OCI-LY3 (cell line): ENCODE data around the gene RXRA.

ENCODE experiments used
- H2AFZ ChIP-seq: fragments of 200-600, 300-600 bp; shearing (Covaris generic); 2 replicates; pipeline ENCODE4 v1.6.0; 2014; ENCODE audit warnings: antibody characterized with exemption, low read depth, low read length
- H3K27ac ChIP-seq: fragments of 200-600, 300-600 bp; sonication (generic); 2 replicates; pipeline ENCODE4 v1.5.1; 2014; ENCODE audit warnings: mild to moderate bottlenecking, low read length, moderate library complexity, mixed read lengths
- H3K27me3 ChIP-seq: fragments of 200-600, 300-600 bp; sonication (generic); 2 replicates; pipeline ENCODE4 v1.6.1; 2014; ENCODE audit warnings: low read depth, low read length, mixed read lengths
- H3K36me3 ChIP-seq: fragments of 200-600, 300-600 bp; sonication (generic); replicated peaks from 2 replicates; pipeline ENCODE3; 2014; ENCODE audit warnings: low read depth, low read length, mixed read lengths
- H3K4me1 ChIP-seq: fragments of 300-600, 200-600 bp; sonication (generic); 2 replicates; pipeline ENCODE4 v1.6.1; 2014; ENCODE audit warnings: low read length, mixed read lengths
- H3K4me2 ChIP-seq: fragments of 200-600, 300-600 bp; sonication (generic); 2 replicates; pipeline ENCODE4 v1.6.1; 2014; ENCODE audit warnings: low read length, mixed read lengths
- H3K4me3 ChIP-seq: fragments of 300-600, 200-600 bp; sonication (generic); 2 replicates; pipeline ENCODE4 v1.5.1; 2014; ENCODE audit warnings: antibody characterized with exemption, mild to moderate bottlenecking, low read length, moderate library complexity
- H3K79me2 ChIP-seq: fragments of 300-600, 200-600 bp; shearing (Covaris generic); 2 replicates; pipeline ENCODE4 v1.6.1; 2014; ENCODE audit warnings: mild to moderate bottlenecking, low read length, mixed read lengths
- H3K9ac ChIP-seq: fragments of 300-600, 200-600 bp; shearing (Covaris generic); 2 replicates; pipeline ENCODE4 v1.6.0; 2014; ENCODE audit warnings: mild to moderate bottlenecking, low read length, moderate library complexity
- H3K9me3 ChIP-seq: fragments of 200-600, 300-600 bp; shearing (Covaris generic); 2 replicates; pipeline ENCODE4 v1.6.1; 2014; ENCODE audit warnings: low read length, mixed read lengths; ENCODE audit not compliant: insufficient read depth
- H4K20me1 ChIP-seq: fragments of 200-600, 300-600 bp; sonication (generic); 2 replicates; pipeline ENCODE4 v1.6.1; 2016; ENCODE audit warnings: low read length, mixed read lengths; ENCODE audit not compliant: insufficient read depth
- EZH2phosphoT487 ChIP-seq: fragments of 200-600 bp; shearing (Covaris generic); IDR thresholded peaks from 2 replicates; pipeline ENCODE4 v1.6.1; 2018; ENCODE audit warnings: antibody characterized with exemption, mixed run types, low read depth
- TF ChIP-seq, protein P1 (sequence below): fragments of 200-600, 300-600 bp; sonication (generic); IDR thresholded peaks from 2 replicates; pipeline ENCODE4 v1.5.1; 2014; ENCODE audit warnings: antibody characterized with exemption, low read length, low read depth

Gene RXRA

DNA sequence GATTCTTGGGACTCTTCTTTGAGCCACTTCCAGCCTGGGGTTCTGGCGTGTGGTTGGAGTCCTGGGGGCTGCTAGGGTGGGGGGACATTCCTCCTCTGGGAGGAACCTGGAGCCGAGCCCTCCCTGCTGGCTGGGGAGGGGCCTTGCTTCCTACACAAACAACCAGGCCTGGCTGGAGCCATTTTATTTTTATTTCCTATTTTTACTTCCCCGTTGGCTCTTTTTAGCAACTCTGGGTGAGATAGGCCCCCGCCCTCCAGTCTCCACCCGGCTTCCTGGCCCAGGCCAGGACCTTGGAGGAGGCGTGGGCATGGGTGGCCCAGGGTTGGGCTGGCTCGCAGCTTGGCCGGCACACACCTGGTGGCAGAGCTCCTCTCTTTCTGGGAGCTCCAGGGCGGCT is 15.1 kb downstream of the RXRA start:
- Histone ChIP-seq H3K4me2 (no peak overlapping the region), H3K79me2 (peaks cover 15% of the 10 kb centered on the region), H4K20me1 (peaks cover 95% of the 10 kb centered on the region), H3K27ac (no peak overlapping the region), H3K4me1 (no peaks in the 10 kb centered on the region), H3K9ac (no peak overlapping the region), H2AFZ (no peak overlapping the region), H3K9me3 (no peaks in the 10 kb centered on the region), H3K27me3 (no peaks in the 10 kb centered on the region), H3K4me3 (no peak overlapping the region), H3K36me3 (no peaks in the 10 kb centered on the region)
- no peak for TF ChIP-seq EZH2phosphoT487
- TF ChIP-seq, protein P1, sequence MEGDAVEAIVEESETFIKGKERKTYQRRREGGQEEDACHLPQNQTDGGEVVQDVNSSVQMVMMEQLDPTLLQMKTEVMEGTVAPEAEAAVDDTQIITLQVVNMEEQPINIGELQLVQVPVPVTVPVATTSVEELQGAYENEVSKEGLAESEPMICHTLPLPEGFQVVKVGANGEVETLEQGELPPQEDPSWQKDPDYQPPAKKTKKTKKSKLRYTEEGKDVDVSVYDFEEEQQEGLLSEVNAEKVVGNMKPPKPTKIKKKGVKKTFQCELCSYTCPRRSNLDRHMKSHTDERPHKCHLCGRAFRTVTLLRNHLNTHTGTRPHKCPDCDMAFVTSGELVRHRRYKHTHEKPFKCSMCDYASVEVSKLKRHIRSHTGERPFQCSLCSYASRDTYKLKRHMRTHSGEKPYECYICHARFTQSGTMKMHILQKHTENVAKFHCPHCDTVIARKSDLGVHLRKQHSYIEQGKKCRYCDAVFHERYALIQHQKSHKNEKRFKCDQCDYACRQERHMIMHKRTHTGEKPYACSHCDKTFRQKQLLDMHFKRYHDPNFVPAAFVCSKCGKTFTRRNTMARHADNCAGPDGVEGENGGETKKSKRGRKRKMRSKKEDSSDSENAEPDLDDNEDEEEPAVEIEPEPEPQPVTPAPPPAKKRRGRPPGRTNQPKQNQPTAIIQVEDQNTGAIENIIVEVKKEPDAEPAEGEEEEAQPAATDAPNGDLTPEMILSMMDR = no peak

DNA sequence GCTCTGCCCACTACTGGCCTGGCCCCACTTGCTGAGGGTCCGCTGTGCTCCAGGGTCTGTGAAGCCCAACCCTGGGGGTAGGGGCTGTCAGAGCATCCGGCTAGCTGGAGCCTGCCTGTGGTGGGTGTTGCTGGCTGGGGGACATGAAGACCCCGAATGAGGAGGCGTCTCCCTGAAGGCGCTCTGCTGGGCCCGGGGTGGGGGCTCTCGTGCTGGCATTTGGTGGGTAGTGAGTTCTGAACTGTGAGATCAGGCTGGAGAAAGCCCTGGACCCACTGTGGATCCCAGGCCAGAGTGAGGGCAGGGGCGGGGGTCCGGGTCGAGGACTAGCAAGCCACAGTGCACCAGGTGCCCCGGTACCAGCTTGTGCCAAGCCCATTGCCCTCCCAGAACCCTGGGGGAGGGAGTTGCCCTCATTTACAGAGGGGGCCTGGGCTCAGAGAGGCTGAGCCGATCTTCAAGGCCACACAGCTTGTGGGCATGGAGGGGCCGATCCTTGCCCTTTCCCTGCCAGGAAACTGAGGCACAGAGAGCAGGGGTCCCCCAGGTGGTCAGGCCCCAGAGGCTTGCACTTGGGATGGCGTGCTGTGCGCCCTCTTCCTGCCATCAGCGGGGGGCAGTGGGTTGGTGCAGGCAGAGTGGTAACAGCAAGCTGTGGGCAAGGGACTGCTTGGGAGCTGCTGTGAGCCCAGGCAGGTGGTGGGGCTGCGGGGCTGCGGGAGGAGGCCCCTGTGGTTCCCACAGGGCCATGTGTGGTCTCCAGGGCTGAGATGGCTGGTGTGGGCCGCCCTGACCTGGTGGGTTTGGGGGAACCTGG is 15.9 kb downstream of the RXRA start:
- H3K79me2 ChIP-seq = peaks cover 16% of the 10 kb centered on the region
- no peaks in the 10 kb centered on the region for H3K36me3 ChIP-seq
- H2AFZ ChIP-seq = no peak overlapping the region
- no peak overlapping the region for H3K4me2 ChIP-seq
- TF ChIP-seq, protein P1 = no peak
- no peak for TF ChIP-seq EZH2phosphoT487
- no peak overlapping the region for H3K4me3 ChIP-seq
- no peak overlapping the region for H3K9ac ChIP-seq
- H4K20me1 ChIP-seq = peaks cover 94% of the 10 kb centered on the region
- no peaks in the 10 kb centered on the region for H3K4me1 ChIP-seq
- no peak overlapping the region for H3K27ac ChIP-seq
- no peaks in the 10 kb centered on the region for H3K27me3 ChIP-seq
- no peaks in the 10 kb centered on the region for H3K9me3 ChIP-seq

DNA sequence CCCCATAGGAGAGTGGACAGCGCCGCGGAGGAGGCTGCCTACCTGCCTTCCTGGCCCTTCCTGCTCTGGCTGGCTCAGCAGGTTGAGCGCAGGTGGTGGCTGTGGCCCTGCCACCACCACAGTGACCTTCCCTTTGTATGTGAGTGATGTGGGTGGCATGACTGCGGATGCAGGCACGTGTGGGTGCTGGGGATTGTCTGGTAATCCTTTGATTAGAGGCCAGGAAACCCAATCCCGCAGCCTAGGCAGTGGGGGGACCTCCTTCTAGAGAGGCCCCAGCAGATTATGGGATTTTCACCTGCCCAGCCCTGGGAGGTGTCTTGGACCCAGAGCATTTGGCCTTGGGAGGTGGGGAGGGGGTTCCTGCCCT is 16.5 kb downstream of the RXRA start:
- peaks cover 94% of the 10 kb centered on the region for H4K20me1 ChIP-seq

DNA sequence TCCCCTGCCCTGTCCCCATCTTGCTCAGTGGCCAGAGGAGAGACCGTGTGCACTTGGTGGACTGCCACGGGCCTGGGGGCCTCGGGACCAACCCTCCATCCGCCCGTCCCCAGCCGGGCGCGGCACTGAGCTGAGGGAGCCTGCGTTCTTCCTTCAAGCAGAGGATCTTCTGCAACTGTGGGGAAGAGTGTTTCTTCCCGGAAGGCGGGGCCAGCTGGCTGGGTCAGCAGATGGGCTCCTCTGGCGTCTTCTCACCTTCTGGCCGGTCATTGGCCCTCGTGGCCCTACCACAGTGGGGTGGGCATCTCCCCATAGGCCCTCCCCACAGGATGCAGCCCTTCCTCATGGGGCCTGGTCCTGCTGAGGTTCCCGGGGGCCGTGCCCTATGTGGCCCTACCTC is 17.4 kb downstream of the RXRA start:
- TF ChIP-seq EZH2phosphoT487 = no peak
- TF ChIP-seq, protein P1 = no peak
- Histone ChIP-seq H3K27me3 (no peaks in the 10 kb centered on the region), H3K9ac (no peak overlapping the region), H3K9me3 (no peaks in the 10 kb centered on the region), H3K36me3 (no peaks in the 10 kb centered on the region), H2AFZ (no peak overlapping the region), H3K4me2 (no peak overlapping the region), H3K27ac (no peak overlapping the region), H3K79me2 (peaks cover 16% of the 10 kb centered on the region), H4K20me1 (peaks cover 94% of the 10 kb centered on the region), H3K4me3 (no peak overlapping the region), H3K4me1 (no peaks in the 10 kb centered on the region)

More for the DNA sequence above, 16.5 kb downstream of the RXRA start:
- Histone ChIP-seq H3K9me3 (no peaks in the 10 kb centered on the region), H3K36me3 (no peaks in the 10 kb centered on the region), H3K79me2 (peaks cover 16% of the 10 kb centered on the region), H3K4me2 (no peak overlapping the region), H3K27me3 (no peaks in the 10 kb centered on the region), H3K4me1 (no peaks in the 10 kb centered on the region), H3K4me3 (no peak overlapping the region), H2AFZ (no peak overlapping the region), H3K9ac (no peak overlapping the region), H3K27ac (no peak overlapping the region)
- TF ChIP-seq, protein P1 = no peak
- TF ChIP-seq EZH2phosphoT487 = no peak
